Stimulated activated CD8-positive, alpha-beta memory T cell treated with anti-CD3 and anti-CD28 coated beads, Interleukin-4, amount 100 ng/mL, for 1 hour (primary cell): ENCODE results near the gene TCEAL7.

ENCODE experiments used
- DNase-seq, 2 donors: peaks; one replicate each; pipeline ENCODE4 v3.0.0-alpha.2; 2020; ENCODE audit warnings: low read depth in 2 of 2, low spot score in 1 of 2

TCEAL7 gene

GRCh38 chrX:103363046-103363445 lies 33.0 kb downstream of the TCEAL7 start:
- no peak for DNase-seq

GRCh38 chrX:103367502-103367901 lies 37.5 kb downstream of the TCEAL7 start:
- no peak for DNase-seq

GRCh38 chrX:103369479-103369878 lies 39.4 kb downstream of the TCEAL7 start:
- DNase-seq: no peak

GRCh38 chrX:103372886-103373285 lies 42.8 kb downstream of the TCEAL7 start:
- no peak for DNase-seq

- no peak for DNase-seq
Observed at GRCh38 chrX:103373581-103373980, 43.5 kb downstream of the TCEAL7 start.

- peak in 1 of 2 donors; percentile 2 for DNase-seq
Observed at GRCh38 chrX:103376118-103376978, 46.3 kb downstream of the TCEAL7 start, which contains the start of gene BEX3. Gene BEX3, plus strand, starts transcription at chrX:103376538. Its CDS starts 984 bp downstream, at chrX:103377522.

- DNase-seq: no peak
Observed at GRCh38 chrX:103376979-103377324, 46.9 kb downstream of the TCEAL7 start.

- DNase-seq: no peak
Observed at GRCh38 chrX:103378990-103379389, 49.0 kb downstream of the TCEAL7 start.
